ENCODE measurements around the gene P2RX5.

DNA sequence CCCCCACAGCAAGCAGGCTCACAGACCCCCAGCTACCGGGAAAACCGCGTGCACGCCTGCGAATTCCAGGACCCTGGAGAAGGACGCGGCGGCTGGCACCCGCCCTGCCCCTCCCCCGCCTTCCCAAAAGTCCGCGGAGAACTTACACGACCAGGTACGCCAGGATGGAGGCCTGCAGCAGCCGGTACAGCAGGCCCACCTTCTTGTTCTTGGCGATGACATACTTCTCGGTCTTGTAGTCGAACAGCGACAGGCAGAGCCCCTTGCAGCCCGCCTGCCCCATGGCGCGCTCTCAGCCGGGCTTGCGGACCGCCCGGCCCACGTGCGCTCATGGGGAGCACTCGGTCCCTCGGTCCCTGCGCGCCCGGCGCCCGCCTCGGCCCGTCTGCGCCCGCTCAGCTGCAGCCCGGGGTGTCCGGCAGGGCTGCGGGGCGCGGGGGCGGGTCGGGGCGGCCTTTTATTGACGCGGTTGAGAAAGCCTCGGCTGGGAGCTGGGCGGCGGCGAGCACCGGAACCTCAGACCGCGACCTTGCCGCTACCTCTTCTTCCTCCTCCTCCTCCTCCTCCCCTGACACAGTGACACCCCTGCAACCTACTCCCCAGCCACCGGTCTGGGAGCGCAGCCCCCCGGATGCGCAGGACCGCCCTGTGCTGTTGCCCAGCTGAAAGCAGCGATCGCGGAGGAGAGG is at the start of gene P2RX5:
- peak in 1 of 4 donors; percentile 30 for TF ChIP-seq POLR2A (IDR thresholded peaks at IDR 0.05)
- TF ChIP-seq, protein P1, sequence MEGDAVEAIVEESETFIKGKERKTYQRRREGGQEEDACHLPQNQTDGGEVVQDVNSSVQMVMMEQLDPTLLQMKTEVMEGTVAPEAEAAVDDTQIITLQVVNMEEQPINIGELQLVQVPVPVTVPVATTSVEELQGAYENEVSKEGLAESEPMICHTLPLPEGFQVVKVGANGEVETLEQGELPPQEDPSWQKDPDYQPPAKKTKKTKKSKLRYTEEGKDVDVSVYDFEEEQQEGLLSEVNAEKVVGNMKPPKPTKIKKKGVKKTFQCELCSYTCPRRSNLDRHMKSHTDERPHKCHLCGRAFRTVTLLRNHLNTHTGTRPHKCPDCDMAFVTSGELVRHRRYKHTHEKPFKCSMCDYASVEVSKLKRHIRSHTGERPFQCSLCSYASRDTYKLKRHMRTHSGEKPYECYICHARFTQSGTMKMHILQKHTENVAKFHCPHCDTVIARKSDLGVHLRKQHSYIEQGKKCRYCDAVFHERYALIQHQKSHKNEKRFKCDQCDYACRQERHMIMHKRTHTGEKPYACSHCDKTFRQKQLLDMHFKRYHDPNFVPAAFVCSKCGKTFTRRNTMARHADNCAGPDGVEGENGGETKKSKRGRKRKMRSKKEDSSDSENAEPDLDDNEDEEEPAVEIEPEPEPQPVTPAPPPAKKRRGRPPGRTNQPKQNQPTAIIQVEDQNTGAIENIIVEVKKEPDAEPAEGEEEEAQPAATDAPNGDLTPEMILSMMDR (IDR thresholded peaks at IDR 0.05), result no peak
